SH-SY5Y (cell line): ENCODE data around the gene PASK.

Experiments
- GATA2 ChIP-seq: IDR thresholded peaks from 2 replicates; pipeline ENCODE4 v1.6.1; 2011; ENCODE audit warnings: mild to moderate bottlenecking, low read depth, low read length
- GATA3 ChIP-seq: IDR thresholded peaks from 2 replicates; pipeline ENCODE4 v1.6.1; 2011; ENCODE audit warnings: low read depth, mild to moderate bottlenecking, low read length, moderate library complexity

DNA sequence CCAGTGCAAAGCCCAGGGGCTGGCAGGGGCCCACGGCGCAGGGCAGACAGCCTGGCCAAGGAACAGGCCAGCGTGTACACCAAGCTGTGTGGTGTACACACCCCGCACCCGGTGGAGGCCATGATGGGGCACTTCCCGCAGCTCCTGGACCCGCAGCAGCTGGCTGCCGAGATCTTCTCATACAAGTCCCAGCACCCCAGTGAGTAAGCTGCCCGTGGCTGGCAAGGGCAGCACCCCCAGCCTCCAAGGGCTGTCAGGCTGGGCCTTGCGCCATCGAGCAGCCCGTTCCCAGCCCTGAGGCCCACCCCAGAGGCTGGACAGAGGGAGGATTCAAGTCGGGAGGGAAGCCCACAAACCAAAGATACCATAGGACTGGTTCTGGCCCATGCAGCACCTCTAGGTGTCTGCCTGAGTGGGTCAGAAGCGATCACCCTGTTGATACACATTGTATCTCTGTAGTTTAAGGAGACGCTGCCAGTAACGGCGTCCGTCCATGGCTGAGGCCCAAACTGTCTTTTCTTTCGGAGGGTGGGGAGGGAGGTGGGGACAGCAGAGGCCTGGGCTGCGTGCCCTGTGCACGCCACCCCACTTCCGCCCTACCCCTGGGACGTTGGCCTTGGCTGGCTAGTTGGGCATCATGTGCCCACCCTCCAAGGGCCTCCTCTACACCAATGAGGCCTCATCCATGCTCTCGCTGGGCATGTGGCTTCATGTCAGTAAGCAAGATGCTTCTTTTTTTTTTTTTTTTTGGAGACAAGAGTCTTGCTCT lies 30.4 kb downstream of the PASK start:
- TF ChIP-seq GATA3, result no peak
- no peak for TF ChIP-seq GATA2
